Measurements from ENCODE around the gene LY6G5B.

The LY6G5B gene

GRCh38 chr6:31663961-31664789 is 5.6 kb upstream of the LY6G5B start:
- DNase-seq = no peak

GRCh38 chr6:31664790-31665500 is 4.8 kb upstream of the LY6G5B start, which contains the start of gene GPANK1:
Gene GPANK1, minus strand, starts transcription at chr6:31664997. Its CDS starts 519 bp downstream, at chr6:31664478.
- peak; percentile 56 to 76 (median 72) for DNase-seq

DNA sequence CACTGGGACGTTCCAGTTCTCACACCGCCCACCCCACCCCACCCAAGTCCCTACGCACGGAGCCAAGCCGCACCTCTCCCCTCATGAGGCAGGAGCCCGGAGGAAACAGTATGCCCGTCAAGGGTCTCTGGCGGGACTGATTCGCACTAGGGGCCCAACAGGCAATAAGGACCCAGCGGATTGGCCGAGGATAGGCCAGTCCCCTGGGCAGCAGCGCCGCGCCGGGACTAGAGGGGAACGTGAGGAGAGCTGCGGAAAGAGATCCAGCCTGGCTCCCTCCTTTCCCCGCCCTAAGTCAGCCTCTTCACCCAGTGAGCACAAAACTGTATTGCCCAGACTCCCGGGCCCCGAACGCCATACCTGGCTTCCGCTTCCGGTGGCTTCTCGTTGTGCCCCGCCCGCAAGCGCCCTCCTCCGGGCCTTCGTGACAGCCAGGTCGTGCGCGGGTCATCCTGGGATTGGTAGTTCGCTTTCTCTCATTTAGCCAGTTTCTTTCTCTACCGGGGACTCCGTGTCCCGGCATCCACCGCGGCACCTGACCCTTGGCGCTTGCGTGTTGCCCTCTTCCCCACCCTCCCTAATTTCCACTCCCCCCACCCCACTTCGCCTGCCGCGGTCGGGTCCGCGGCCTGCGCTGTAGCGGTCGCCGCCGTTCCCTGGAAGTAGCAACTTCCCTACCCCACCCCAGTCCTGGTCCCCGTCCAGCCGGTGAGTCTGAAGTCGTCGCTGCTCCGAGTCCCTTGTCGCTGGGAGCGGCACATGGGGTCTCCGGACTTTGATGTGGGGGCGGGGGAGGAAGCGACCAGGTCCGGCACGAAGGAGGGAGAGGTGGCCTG is 4.1 kb upstream of the LY6G5B start, which contains the start of gene CSNK2B:
Gene CSNK2B, plus strand, starts transcription at position 580 of the 836 bp plus-strand sequence. CDS start 752 bp downstream, outside the sequence.
- DNase-seq = peak; percentile 92 to 98 (median 96)

DNA sequence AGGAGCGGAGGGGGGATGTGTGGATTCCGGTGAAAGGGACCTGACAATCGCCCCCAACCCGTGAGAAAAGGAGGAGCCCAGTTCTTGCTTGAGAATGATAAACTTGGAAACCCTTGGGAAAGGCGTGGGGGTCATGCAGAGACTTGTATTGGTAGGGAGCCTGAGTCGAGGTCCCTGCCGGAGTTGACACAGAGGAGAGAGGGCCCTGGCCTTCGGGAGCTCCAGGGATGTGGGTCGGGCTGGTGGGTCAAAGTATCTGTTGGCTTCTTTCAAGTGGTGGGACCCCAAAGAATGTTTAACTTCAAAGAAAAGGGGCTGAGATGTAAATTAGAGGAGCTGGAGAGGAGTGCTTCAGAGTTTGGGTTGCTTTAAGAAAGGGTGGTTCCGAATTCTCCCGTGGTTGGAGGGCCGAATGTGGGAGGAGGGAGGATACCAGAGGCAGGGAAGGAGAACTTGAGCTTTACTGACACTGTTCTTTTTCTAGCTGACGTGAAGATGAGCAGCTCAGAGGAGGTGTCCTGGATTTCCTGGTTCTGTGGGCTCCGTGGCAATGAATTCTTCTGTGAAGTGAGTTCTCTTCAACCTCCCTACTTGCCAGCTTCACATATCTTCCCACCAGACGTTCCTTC is 3.3 kb upstream of the LY6G5B start:
- DNase-seq = no peak

DNA sequence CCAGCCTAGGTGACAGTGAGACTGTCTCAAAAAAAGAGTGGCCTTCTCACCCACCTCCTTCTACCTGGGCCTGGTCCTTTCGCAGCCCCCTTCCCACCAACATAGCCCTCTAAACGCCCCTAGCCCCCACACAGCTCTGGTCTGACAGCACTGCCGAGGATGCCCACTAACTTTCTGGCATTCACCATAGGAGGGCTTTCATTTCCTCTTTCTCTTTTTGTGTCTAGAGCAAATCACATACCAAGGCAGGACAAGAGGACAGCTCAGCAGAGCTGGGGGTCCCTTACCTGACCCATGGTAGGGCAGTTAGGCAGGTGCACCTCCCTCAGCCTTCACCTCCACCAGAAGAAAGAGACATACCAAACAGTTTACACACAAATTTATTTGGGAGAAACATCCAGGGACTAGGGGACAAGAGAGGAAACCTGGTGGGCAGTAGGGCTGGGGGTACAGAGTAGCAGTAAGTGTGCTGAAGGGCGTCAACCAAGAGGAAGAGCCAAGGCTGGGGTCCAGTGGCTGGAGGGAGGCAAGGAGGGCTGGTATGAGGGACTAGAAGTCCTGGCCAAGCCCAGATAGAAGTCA is 6.6 kb downstream of the LY6G5B start:
- no peak for DNase-seq

GRCh38 chr6:31676904-31677303 is 7.1 kb downstream of the LY6G5B start:
- no peak for DNase-seq

GRCh38 chr6:31677955-31678354 is 8.2 kb downstream of the LY6G5B start:
- DNase-seq = no peak

- DNase-seq = peak; percentile 12 to 31 (median 30)
Observed at GRCh38 chr6:31680226-31681134, 10.7 kb downstream of the LY6G5B start, which contains the start of gene LY6G5C. Gene LY6G5C, minus strand, starts transcription at chr6:31681067. Its CDS starts 694 bp downstream, at chr6:31680373.

DNA sequence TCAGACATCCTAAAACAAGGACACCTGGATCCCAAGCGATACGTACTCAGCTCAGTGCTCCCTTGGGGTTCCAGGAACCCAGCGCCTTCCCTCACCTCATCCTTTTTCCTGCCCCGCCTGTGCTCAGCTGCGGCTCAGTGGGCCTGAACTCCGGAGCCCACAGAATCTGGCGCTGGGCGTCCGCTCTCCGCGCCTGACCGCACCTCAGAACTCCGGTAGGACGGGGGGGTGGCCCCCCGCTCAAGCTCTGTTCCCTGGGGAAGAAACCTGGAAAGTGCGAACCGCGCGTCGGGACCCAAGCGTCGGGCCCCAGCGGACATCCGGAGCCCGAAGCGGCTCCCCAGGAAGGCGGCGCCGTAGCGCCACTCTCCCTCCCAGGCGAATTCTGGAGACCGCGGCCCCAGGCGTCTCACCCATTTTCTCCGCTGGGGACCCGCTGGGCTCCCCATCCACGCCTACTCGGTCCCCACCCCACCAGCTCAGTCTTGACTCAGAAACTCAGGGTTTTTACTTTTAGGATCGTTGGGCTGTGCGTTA is 11.4 kb downstream of the LY6G5B start:
- peak in 1 of 4 experiments; percentile 19 for DNase-seq

GRCh38 chr6:31683591-31683990 is 13.8 kb downstream of the LY6G5B start:
- DNase-seq = no peak

GRCh38 chr6:31686483-31686882 is 16.7 kb downstream of the LY6G5B start:
- DNase-seq = no peak

DNA sequence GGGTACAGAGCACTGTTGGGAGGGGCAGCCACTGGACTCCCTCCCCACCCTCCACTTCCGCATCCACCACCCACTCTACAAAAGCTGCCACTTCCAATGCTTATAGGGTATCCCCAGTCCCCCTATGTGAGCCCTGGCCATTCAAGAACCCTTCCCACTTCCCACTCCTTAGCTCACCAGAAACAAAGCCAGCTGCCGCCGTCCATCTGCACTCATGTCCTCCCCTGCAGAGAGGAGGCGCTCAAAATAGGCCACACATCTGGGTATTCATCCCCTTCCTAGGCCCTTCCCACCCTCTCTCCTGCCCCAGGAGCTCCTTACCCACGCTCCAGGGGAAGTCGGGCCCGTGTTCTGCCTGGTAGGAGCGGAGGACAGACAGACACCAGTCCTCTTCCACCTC is 17.5 kb downstream of the LY6G5B start:
- no peak for DNase-seq

DNA sequence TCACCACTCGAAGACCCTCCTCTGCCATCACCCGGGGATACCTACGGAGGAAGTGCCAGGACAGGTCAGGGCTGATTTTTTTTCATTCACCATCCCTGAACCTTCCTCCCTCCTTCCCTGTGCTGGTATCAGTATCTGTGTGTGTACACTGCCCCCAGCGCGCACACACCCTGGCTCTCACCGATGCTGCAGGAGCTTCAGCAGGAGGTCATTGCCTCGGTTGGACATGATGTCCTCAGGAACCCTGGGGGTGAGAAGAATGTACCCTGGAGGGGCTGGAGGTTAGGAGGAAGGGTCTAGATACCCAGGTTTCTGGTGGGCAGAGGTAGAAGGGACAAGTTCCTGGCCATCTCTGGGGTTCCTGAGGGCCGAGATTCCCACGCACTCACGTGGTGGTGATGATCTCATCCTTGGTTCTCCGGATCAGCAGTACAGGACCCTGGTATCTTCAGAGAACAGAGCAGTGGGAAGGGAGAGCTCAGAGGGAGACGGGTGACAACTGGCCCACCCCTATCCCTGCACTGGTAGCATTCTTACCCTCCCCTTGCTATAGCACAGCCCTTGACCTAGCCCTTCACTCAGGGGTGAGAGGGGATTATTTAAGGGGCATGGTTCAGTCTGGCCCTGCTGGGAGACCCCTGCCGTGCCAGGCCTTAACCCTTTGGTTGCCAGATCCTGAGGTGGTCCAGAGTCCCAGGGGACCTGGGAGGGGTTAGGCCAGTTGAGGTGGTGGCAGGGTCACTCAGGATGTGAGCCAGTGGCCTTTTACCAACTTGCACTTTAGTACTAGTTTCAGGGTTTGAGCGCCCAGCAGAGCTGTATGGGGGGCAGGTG is 18.3 kb downstream of the LY6G5B start:
- DNase-seq = no peak

- DNase-seq = no peak
Observed at GRCh38 chr6:31689249-31690110, 19.7 kb downstream of the LY6G5B start.

DNA sequence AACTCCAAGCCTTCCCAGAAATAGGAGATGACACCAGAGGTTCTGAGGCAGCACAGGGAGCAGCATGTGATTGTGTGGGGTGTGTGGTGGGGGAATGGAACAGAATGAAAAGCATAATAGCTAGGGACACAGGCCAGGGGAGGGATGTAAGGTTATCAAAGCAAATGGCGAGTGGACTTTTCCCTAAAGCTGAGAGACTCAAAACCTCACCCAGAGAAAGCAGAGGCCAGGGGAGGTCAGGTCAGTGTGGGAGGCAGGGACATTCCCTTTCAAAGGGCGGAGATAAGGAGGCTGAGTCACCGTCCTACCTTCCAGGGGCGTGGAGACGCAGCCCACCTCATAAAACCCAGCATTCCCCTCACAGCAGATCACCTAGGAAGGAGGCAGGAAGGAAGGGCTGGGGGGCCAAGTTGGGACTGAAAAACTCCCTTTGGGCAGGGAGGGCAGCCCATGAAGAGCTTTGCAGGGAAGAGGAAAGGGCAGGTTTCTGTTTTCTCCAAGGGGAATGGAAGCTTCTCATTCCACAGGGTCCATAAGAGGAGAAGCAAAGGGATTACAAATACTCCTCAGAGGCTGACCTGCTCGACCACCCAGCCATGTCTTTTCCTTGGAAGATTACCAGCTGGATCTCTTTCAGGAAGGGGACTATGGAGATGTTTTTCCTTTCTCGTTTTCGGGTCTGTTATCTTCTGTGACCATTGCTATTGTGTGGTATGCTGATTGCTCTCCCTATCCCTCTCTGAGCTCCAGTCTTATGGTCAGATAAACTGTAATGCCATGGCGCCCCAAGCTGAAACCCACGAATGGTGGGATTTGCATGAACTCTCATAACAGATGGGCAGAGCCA is 20.7 kb downstream of the LY6G5B start:
- no peak for DNase-seq

DNA sequence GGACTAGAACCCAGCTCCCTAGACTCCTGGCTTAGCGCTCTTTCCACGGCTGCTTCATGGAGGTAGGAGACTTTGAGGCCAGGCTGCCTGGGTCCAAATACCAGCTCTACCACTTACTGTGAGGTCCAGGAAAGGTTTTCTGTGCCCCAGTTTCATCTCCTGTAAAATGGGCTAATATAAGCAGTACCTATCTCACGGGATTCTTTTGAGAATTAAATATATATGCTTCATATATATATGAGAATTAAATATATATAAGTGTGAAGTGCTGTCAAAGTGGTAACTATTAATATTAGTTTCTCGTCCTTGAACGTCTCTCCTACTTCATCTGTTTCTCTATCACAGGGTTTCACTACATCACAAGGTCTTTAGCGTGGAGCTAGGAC is 21.3 kb downstream of the LY6G5B start:
- DNase-seq = no peak

DNA sequence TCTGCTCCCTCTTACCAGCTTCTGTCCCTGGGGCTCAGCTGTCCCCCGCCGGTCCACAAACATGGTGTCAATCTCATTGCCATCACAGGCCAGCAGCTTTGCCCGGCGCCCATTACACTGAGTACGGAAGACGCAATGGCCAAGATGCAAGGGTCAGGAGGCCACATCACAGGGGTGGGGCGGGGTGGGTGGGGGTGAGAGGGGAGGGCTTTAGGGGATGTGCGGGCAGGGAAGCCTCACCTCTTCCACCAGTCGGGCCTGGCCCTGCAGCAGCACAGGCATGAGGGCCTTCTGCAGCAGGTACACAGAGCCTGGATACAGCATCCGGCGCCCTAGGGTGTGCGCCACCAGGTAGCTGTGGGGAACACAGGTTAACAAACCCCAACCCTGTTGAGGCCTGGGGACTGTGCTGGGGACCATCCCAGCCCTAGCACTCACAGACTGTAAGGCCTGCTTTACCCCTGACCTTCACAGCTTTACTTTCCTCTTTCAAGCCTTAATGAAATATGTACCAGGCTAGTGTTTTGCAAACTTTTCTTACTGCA is 21.9 kb downstream of the LY6G5B start:
- no peak for DNase-seq
